KMS-11 (cell line): Measurements from ENCODE around the gene AJAP1.

ENCODE experiments used
- H2AFZ ChIP-seq: fragments of 200-600 bp; sonication (generic); 2 replicates; pipeline ENCODE4 v1.6.1; 2016; ENCODE audit warnings: antibody characterized with exemption, mixed run types, low read depth
- H3K27ac ChIP-seq: fragments of 200-600 bp; sonication (generic); 2 replicates; pipeline ENCODE4 v1.6.1; 2016; ENCODE audit warnings: mild to moderate bottlenecking, mixed run types
- H3K27me3 ChIP-seq: fragments of 200-600 bp; sonication (generic); 2 replicates; pipeline ENCODE4 v1.6.1; 2017; ENCODE audit warnings: mild to moderate bottlenecking, low read depth, mixed run types, moderate library complexity; ENCODE audit not compliant: insufficient read depth
- H3K36me3 ChIP-seq: fragments of 200-600 bp; sonication (generic); 2 replicates; pipeline ENCODE4 v1.6.1; 2017; ENCODE audit warnings: mild to moderate bottlenecking, mixed run types; ENCODE audit not compliant: insufficient read depth
- H3K4me1 ChIP-seq: fragments of 200-600 bp; sonication (generic); 2 replicates; pipeline ENCODE4 v1.6.1; 2016; ENCODE audit warnings: mild to moderate bottlenecking, low read depth, mixed run types; ENCODE audit not compliant: poor library complexity, severe bottlenecking
- H3K4me2 ChIP-seq: fragments of 200-600 bp; sonication (generic); 2 replicates; pipeline ENCODE4 v1.7.0; 2016; ENCODE audit warnings: mild to moderate bottlenecking, mixed run types
- H3K4me3 ChIP-seq: fragments of 200-600 bp; sonication (generic); IDR thresholded peaks from 2 replicates; pipeline ENCODE4 v1.6.1; 2017; ENCODE audit warnings: low read depth, low read length, mixed read lengths; ENCODE audit not compliant: insufficient read depth
- H3K79me2 ChIP-seq: fragments of 200-600 bp; sonication (generic); 2 replicates; pipeline ENCODE4 v1.6.1; 2016; ENCODE audit warnings: low read depth, mixed run types; ENCODE audit not compliant: insufficient read depth
- H3K9ac ChIP-seq: fragments of 200-600 bp; sonication (generic); 2 replicates; pipeline ENCODE4 v1.6.1; 2016; ENCODE audit warnings: mild to moderate bottlenecking, mixed run types
- H4K20me1 ChIP-seq: fragments of 200-600 bp; sonication (generic); 2 replicates; pipeline ENCODE4 v1.6.1; 2016; ENCODE audit warnings: mild to moderate bottlenecking, mixed run types; ENCODE audit not compliant: insufficient read depth
- CTCF ChIP-seq: fragments of 200-600 bp; sonication (generic); conservative IDR thresholded peaks from 2 replicates; pipeline ENCODE4 v1.6.1; 2017; ENCODE audit warnings: low read depth, mild to moderate bottlenecking, antibody characterized with exemption, low read length, moderate library complexity, mixed read lengths

Gene AJAP1

GRCh38 chr1:4713669-4714068, 59.3 kb downstream of the AJAP1 start:
- Histone ChIP-seq H3K4me3 (no peak overlapping the region), H2AFZ (no peak overlapping the region), H3K9ac (no peak overlapping the region), H3K4me2 (no peak overlapping the region), H3K36me3 (no peaks in the 10 kb centered on the region), H3K27me3 (no peaks in the 10 kb centered on the region), H3K27ac (no peak overlapping the region), H3K79me2 (no peaks in the 10 kb centered on the region), H3K4me1 (no peaks in the 10 kb centered on the region), H4K20me1 (no peaks in the 10 kb centered on the region)
- no peak for TF ChIP-seq CTCF

GRCh38 chr1:4716406-4716805, 62.0 kb downstream of the AJAP1 start:
- Histone ChIP-seq H3K27ac (no peak overlapping the region), H3K4me1 (no peaks in the 10 kb centered on the region)

GRCh38 chr1:4718071-4718470, 63.7 kb downstream of the AJAP1 start:
- Histone ChIP-seq H3K4me3 (no peak overlapping the region), H3K9ac (no peak overlapping the region), H3K4me2 (no peak overlapping the region), H3K36me3 (no peaks in the 10 kb centered on the region), H3K4me1 (no peaks in the 10 kb centered on the region), H3K79me2 (no peaks in the 10 kb centered on the region), H3K27ac (no peak overlapping the region), H2AFZ (no peak overlapping the region), H3K27me3 (no peaks in the 10 kb centered on the region), H4K20me1 (no peaks in the 10 kb centered on the region)
- TF ChIP-seq CTCF = no peak

More at GRCh38 chr1:4716406-4716805, 62.0 kb downstream of the AJAP1 start:
- no peak overlapping the region for H2AFZ ChIP-seq
- H3K27me3 ChIP-seq = no peaks in the 10 kb centered on the region
- no peaks in the 10 kb centered on the region for H3K36me3 ChIP-seq
- no peaks in the 10 kb centered on the region for H3K79me2 ChIP-seq
- no peak overlapping the region for H3K4me3 ChIP-seq
- no peak overlapping the region for H3K9ac ChIP-seq
- no peak overlapping the region for H3K4me2 ChIP-seq
- no peaks in the 10 kb centered on the region for H4K20me1 ChIP-seq
- TF ChIP-seq CTCF = no peak

- Histone ChIP-seq H3K4me1 (no peaks in the 10 kb centered on the region), H3K27ac (no peak overlapping the region), H3K36me3 (no peaks in the 10 kb centered on the region), H3K9ac (no peak overlapping the region), H3K27me3 (no peaks in the 10 kb centered on the region), H4K20me1 (no peaks in the 10 kb centered on the region), H2AFZ (no peak overlapping the region), H3K4me3 (no peak overlapping the region), H3K4me2 (no peak overlapping the region), H3K79me2 (no peaks in the 10 kb centered on the region)
- no peak for TF ChIP-seq CTCF
Observed at GRCh38 chr1:4723106-4723505, 68.7 kb downstream of the AJAP1 start.
